ENCODE measurements around the gene LAMA3.

Gene LAMA3

GRCh38 chr18:23811176-23811575 lies 121.9 kb downstream of the LAMA3 start:
- H3K9ac ChIP-seq (ENCODE audit: low read depth, low read length): no peak overlapping the region
- peaks cover 7% of the 10 kb centered on the region for H3K4me1 ChIP-seq (ENCODE audit: insufficient read depth, low read length)
- no peaks in the 10 kb centered on the region for H3K36me3 ChIP-seq (ENCODE audit: insufficient read depth, low read length)
- H3K9me3 ChIP-seq (ENCODE audit: control insufficient read depth, insufficient read depth, low read length): no peaks in the 10 kb centered on the region

- Histone ChIP-seq H3K36me3 (ENCODE audit: insufficient read depth, low read length) (no peaks in the 10 kb centered on the region), H3K4me1 (ENCODE audit: insufficient read depth, low read length) (peaks cover 7% of the 10 kb centered on the region), H3K9ac (ENCODE audit: low read depth, low read length) (no peak overlapping the region), H3K9me3 (ENCODE audit: control insufficient read depth, insufficient read depth, low read length) (no peaks in the 10 kb centered on the region)
These were observed 123.5 kb downstream of the LAMA3 start for GRCh38 chr18:23812546-23813440.

GRCh38 chr18:23814991-23815614 lies 125.8 kb downstream of the LAMA3 start:
- Histone ChIP-seq H3K9me3 (ENCODE audit: control insufficient read depth, insufficient read depth, low read length) (no peaks in the 10 kb centered on the region), H3K9ac (ENCODE audit: low read depth, low read length) (no peak overlapping the region), H3K36me3 (ENCODE audit: insufficient read depth, low read length) (no peaks in the 10 kb centered on the region), H3K4me1 (ENCODE audit: insufficient read depth, low read length) (peaks cover 7% of the 10 kb centered on the region)

GRCh38 chr18:23816021-23816420 lies 126.8 kb downstream of the LAMA3 start:
- Histone ChIP-seq H3K9ac (ENCODE audit: low read depth, low read length) (no peak overlapping the region), H3K4me1 (ENCODE audit: insufficient read depth, low read length) (peaks cover 10% of the 10 kb centered on the region), H3K9me3 (ENCODE audit: control insufficient read depth, insufficient read depth, low read length) (no peaks in the 10 kb centered on the region), H3K36me3 (ENCODE audit: insufficient read depth, low read length) (no peaks in the 10 kb centered on the region)

GRCh38 chr18:23816740-23817139 lies 127.5 kb downstream of the LAMA3 start:
- Histone ChIP-seq H3K9me3 (ENCODE audit: control insufficient read depth, insufficient read depth, low read length) (no peaks in the 10 kb centered on the region), H3K36me3 (ENCODE audit: insufficient read depth, low read length) (no peaks in the 10 kb centered on the region), H3K9ac (ENCODE audit: low read depth, low read length) (no peak overlapping the region), H3K4me1 (ENCODE audit: insufficient read depth, low read length) (peaks cover 17% of the 10 kb centered on the region)

GRCh38 chr18:23819001-23819400 lies 129.7 kb downstream of the LAMA3 start:
- Histone ChIP-seq H3K9ac (ENCODE audit: low read depth, low read length) (no peak overlapping the region), H3K9me3 (ENCODE audit: control insufficient read depth, insufficient read depth, low read length) (no peaks in the 10 kb centered on the region), H3K4me1 (ENCODE audit: insufficient read depth, low read length) (peaks cover 29% of the 10 kb centered on the region), H3K36me3 (ENCODE audit: insufficient read depth, low read length) (no peaks in the 10 kb centered on the region)

GRCh38 chr18:23822590-23823385 lies 133.5 kb downstream of the LAMA3 start:
- Histone ChIP-seq H3K36me3 (ENCODE audit: insufficient read depth, low read length) (no peaks in the 10 kb centered on the region), H3K9me3 (ENCODE audit: control insufficient read depth, insufficient read depth, low read length) (no peaks in the 10 kb centered on the region), H3K4me1 (ENCODE audit: insufficient read depth, low read length) (peaks cover 24% of the 10 kb centered on the region), H3K9ac (ENCODE audit: low read depth, low read length) (no peak overlapping the region)

- H3K9me3 ChIP-seq (ENCODE audit: control insufficient read depth, insufficient read depth, low read length): no peaks in the 10 kb centered on the region
- peaks cover 24% of the 10 kb centered on the region for H3K4me1 ChIP-seq (ENCODE audit: insufficient read depth, low read length)
- H3K36me3 ChIP-seq (ENCODE audit: insufficient read depth, low read length): no peaks in the 10 kb centered on the region
- no peak overlapping the region for H3K9ac ChIP-seq (ENCODE audit: low read depth, low read length)
These were observed 135.0 kb downstream of the LAMA3 start for GRCh38 chr18:23824240-23824639.

GRCh38 chr18:23824669-23825068 lies 135.4 kb downstream of the LAMA3 start:
- Histone ChIP-seq H3K36me3 (ENCODE audit: insufficient read depth, low read length) (no peaks in the 10 kb centered on the region), H3K4me1 (ENCODE audit: insufficient read depth, low read length) (peaks cover 24% of the 10 kb centered on the region), H3K9me3 (ENCODE audit: control insufficient read depth, insufficient read depth, low read length) (no peaks in the 10 kb centered on the region), H3K9ac (ENCODE audit: low read depth, low read length) (no peak overlapping the region)

- Histone ChIP-seq H3K4me1 (ENCODE audit: insufficient read depth, low read length) (peaks cover 24% of the 10 kb centered on the region), H3K9me3 (ENCODE audit: control insufficient read depth, insufficient read depth, low read length) (no peaks in the 10 kb centered on the region), H3K9ac (ENCODE audit: low read depth, low read length) (no peak overlapping the region)
These were observed 136.2 kb downstream of the LAMA3 start for GRCh38 chr18:23825496-23825895.

GRCh38 chr18:23825978-23826405 lies 136.7 kb downstream of the LAMA3 start:
- H3K9me3 ChIP-seq (ENCODE audit: control insufficient read depth, insufficient read depth, low read length): no peaks in the 10 kb centered on the region
- no peak overlapping the region for H3K9ac ChIP-seq (ENCODE audit: low read depth, low read length)
- H3K36me3 ChIP-seq (ENCODE audit: insufficient read depth, low read length): no peaks in the 10 kb centered on the region
- H3K4me1 ChIP-seq (ENCODE audit: insufficient read depth, low read length): peaks cover 21% of the 10 kb centered on the region

More at GRCh38 chr18:23825496-23825895, 136.2 kb downstream of the LAMA3 start:
- H3K36me3 ChIP-seq (ENCODE audit: insufficient read depth, low read length): no peaks in the 10 kb centered on the region

- Histone ChIP-seq H3K36me3 (ENCODE audit: insufficient read depth, low read length) (no peaks in the 10 kb centered on the region), H3K9me3 (ENCODE audit: control insufficient read depth, insufficient read depth, low read length) (no peaks in the 10 kb centered on the region), H3K4me1 (ENCODE audit: insufficient read depth, low read length) (peaks cover 11% of the 10 kb centered on the region), H3K9ac (ENCODE audit: low read depth, low read length) (no peak overlapping the region)
These were observed 137.8 kb downstream of the LAMA3 start for GRCh38 chr18:23826850-23827620.

- H3K36me3 ChIP-seq (ENCODE audit: insufficient read depth, low read length): no peaks in the 10 kb centered on the region
- H3K9ac ChIP-seq (ENCODE audit: low read depth, low read length): no peak overlapping the region
- H3K9me3 ChIP-seq (ENCODE audit: control insufficient read depth, insufficient read depth, low read length): no peaks in the 10 kb centered on the region
- peaks cover 6% of the 10 kb centered on the region; the same call in 1 of the 2 replicates for H3K4me1 ChIP-seq (ENCODE audit: insufficient read depth, low read length)
These were observed 138.4 kb downstream of the LAMA3 start for GRCh38 chr18:23827681-23828080.

- no peaks in the 10 kb centered on the region for H3K36me3 ChIP-seq (ENCODE audit: insufficient read depth, low read length)
- no peaks in the 10 kb centered on the region for H3K4me1 ChIP-seq (ENCODE audit: insufficient read depth, low read length)
- H3K9me3 ChIP-seq (ENCODE audit: control insufficient read depth, insufficient read depth, low read length): no peaks in the 10 kb centered on the region
- H3K9ac ChIP-seq (ENCODE audit: low read depth, low read length): no peak overlapping the region
These were observed 139.2 kb downstream of the LAMA3 start for GRCh38 chr18:23828426-23828825.
